PC-9 (cell line): ENCODE results near the gene PIK3R6. TPM values are rescaled to one million over a fixed set of nuclear protein-coding genes. Genes with fewer than 3 reads are reported as not detected.

Experiments used
- BruUV-seq: library from RNA; stranded (reverse); fragments of 400-500 nt; replicated peaks from 2 replicates; lab custom pipeline; 2021; lab: Mats Ljungman, UMichigan
- CTCF ChIA-PET: fragments of 300-600 bp; sonication (Branson Sonifier 250); formaldehyde crosslinking; loops from one replicate; lab custom pipeline; 2022; ENCODE audit warnings: antibody characterized with exemption; lab: Charles Lee
- POLR2A ChIA-PET: fragments of 300-600 bp; sonication (Branson Sonifier 250); formaldehyde crosslinking; loops from one replicate; lab custom pipeline; 2022; ENCODE audit warnings: antibody characterized with exemption; ENCODE audit not compliant: unreplicated experiment; lab: Charles Lee
- DNase-seq, 2 experiments: peaks; one replicate each; pipeline versions ENCODE4 v3.0.0 to v3.0.0-alpha.2; 2015 to 2022; ENCODE audit warnings: mixed read lengths in 1 of 2
- H2AFZ ChIP-seq: fragments of 200-600 bp; sonication (generic); 2 replicates; pipeline ENCODE4 v1.8.1; 2017; ENCODE audit warnings: antibody characterized with exemption
- H3F3A ChIP-seq: fragments of 200-600 bp; sonication (generic); 2 replicates; pipeline ENCODE4 v1.8.1; 2017; ENCODE audit warnings: antibody characterized with exemption, mild to moderate bottlenecking, low read depth; ENCODE audit not compliant: insufficient read depth
- H3K27ac ChIP-seq: fragments of 200-600 bp; sonication (generic); 2 replicates; pipeline ENCODE4 v1.6.1; 2016; ENCODE audit warnings: mixed run types
- H3K27me3 ChIP-seq: fragments of 200-600 bp; sonication (generic); 2 replicates; pipeline ENCODE4 v1.6.1; 2016; ENCODE audit warnings: low read depth, mixed run types; ENCODE audit not compliant: insufficient read depth
- H3K36me3 ChIP-seq: fragments of 200-600 bp; sonication (generic); 2 replicates; pipeline ENCODE4 v1.6.1; 2016; ENCODE audit warnings: low read depth, mixed run types
- H3K4me1 ChIP-seq: fragments of 200-600 bp; sonication (generic); replicated peaks from 2 replicates; pipeline ENCODE4 v1.6.1; 2016; ENCODE audit warnings: mixed run types; ENCODE audit not compliant: insufficient read depth
- H3K4me2 ChIP-seq: fragments of 200-600 bp; sonication (generic); 2 replicates; pipeline ENCODE4 v1.6.1; 2017; ENCODE audit warnings: mixed run types
- H3K4me3 ChIP-seq: fragments of 200-600 bp; sonication (generic); 2 replicates; pipeline ENCODE4 v1.6.1; 2016; ENCODE audit warnings: mixed run types
- H3K79me2 ChIP-seq: fragments of 200-600 bp; sonication (generic); 2 replicates; pipeline ENCODE4 v1.6.1; 2017; ENCODE audit warnings: low read depth, mixed run types
- H3K9me2 ChIP-seq: fragments of 200-600 bp; sonication (generic); 2 replicates; pipeline ENCODE4 v1.8.1; 2017; ENCODE audit warnings: mild to moderate bottlenecking; ENCODE audit not compliant: insufficient read depth
- H3K9me3 ChIP-seq: fragments of 200-600 bp; sonication (generic); 2 replicates; pipeline ENCODE4 v1.8.1; 2016; ENCODE audit warnings: low read depth; ENCODE audit not compliant: insufficient read depth
- H4K20me1 ChIP-seq: fragments of 200-600 bp; sonication (generic); 2 replicates; pipeline ENCODE4 v1.8.1; 2017; ENCODE audit not compliant: insufficient read depth
- EZH2 ChIP-seq: fragments of 200-600 bp; sonication (generic); IDR thresholded peaks from 2 replicates; pipeline ENCODE4 v1.8.0; 2017; ENCODE audit warnings: antibody characterized with exemption, low read depth
- intact Hi-C: fragments of 100-400 bp; cut with micrococcal nuclease; formaldehyde crosslinking; loops from one replicate; pipeline ENCODE4 v1.10.0; 2022; ENCODE audit not compliant: unreplicated experiment
- total RNA-seq: library from RNA; stranded (reverse); gene quantifications from 2 replicates; pipeline ENCODE4 v1.2.3, GENCODE V29; 2021
- TF ChIP-seq, protein P1 (sequence below): fragments of 200-600 bp; sonication (generic); conservative IDR thresholded peaks from 2 replicates; pipeline ENCODE4 v1.6.1; 2017; ENCODE audit warnings: mixed run types, antibody characterized with exemption, mild to moderate bottlenecking, moderate library complexity

The PIK3R6 gene
- total RNA-seq, 1 experiment from 2014 or later, result not detected

DNA sequence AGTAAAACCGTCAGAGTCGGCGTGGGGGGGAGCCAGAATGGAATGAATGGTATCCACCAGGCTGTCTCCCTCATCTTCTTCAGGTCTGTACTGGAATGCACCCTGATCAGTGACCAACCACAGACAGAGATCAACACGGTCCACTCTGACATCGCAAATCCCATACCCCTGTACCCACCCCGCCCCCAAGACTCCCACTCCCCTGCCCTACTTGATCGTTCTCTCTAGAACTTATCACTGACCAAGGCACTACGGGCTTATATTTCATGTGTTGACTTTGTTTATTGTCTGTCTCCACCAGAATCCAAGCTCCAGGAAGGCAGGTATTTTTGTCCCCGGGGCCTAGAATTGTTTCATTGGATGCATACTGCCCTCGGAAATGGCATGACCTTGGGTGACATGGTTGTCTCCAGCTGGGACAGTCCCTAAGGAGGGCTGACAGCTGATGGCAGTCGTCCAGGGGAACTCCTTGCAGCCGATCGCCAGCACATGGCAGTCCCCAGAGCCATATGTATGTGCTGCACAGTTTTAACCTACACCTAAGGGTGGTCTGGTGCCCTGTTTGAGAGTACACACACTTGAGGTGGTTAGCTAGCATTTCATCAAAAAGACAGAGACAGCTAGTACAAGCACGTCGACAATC, 67.8 kb downstream of the PIK3R6 start:
- Histone ChIP-seq H3K4me2 (no peak overlapping the region), H3F3A (no peaks in the 10 kb centered on the region), H4K20me1 (no peaks in the 10 kb centered on the region), H3K9me2 (no peaks in the 10 kb centered on the region), H3K36me3 (no peaks in the 10 kb centered on the region), H3K27ac (no peak overlapping the region), H2AFZ (no peak overlapping the region), H3K27me3 (peaks cover 36% of the 10 kb centered on the region), H3K4me3 (no peak overlapping the region), H3K9me3 (no peaks in the 10 kb centered on the region), H3K4me1 (no peaks in the 10 kb centered on the region), H3K79me2 (no peaks in the 10 kb centered on the region)
- BruUV-seq, result no TSS peak
- intact Hi-C loops, result no loop called here
- ChIA-PET POLR2A (interaction anchor here (0.7 kb wide), 1 partner anchor 499 kb away, joined by 3 read pairs; no protein-coding TSS in a partner anchor), CTCF (no interaction called here)
- TF ChIP-seq, protein P1, sequence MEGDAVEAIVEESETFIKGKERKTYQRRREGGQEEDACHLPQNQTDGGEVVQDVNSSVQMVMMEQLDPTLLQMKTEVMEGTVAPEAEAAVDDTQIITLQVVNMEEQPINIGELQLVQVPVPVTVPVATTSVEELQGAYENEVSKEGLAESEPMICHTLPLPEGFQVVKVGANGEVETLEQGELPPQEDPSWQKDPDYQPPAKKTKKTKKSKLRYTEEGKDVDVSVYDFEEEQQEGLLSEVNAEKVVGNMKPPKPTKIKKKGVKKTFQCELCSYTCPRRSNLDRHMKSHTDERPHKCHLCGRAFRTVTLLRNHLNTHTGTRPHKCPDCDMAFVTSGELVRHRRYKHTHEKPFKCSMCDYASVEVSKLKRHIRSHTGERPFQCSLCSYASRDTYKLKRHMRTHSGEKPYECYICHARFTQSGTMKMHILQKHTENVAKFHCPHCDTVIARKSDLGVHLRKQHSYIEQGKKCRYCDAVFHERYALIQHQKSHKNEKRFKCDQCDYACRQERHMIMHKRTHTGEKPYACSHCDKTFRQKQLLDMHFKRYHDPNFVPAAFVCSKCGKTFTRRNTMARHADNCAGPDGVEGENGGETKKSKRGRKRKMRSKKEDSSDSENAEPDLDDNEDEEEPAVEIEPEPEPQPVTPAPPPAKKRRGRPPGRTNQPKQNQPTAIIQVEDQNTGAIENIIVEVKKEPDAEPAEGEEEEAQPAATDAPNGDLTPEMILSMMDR, result no peak
- no peak for TF ChIP-seq EZH2
- DNase-seq, result no peak

DNA sequence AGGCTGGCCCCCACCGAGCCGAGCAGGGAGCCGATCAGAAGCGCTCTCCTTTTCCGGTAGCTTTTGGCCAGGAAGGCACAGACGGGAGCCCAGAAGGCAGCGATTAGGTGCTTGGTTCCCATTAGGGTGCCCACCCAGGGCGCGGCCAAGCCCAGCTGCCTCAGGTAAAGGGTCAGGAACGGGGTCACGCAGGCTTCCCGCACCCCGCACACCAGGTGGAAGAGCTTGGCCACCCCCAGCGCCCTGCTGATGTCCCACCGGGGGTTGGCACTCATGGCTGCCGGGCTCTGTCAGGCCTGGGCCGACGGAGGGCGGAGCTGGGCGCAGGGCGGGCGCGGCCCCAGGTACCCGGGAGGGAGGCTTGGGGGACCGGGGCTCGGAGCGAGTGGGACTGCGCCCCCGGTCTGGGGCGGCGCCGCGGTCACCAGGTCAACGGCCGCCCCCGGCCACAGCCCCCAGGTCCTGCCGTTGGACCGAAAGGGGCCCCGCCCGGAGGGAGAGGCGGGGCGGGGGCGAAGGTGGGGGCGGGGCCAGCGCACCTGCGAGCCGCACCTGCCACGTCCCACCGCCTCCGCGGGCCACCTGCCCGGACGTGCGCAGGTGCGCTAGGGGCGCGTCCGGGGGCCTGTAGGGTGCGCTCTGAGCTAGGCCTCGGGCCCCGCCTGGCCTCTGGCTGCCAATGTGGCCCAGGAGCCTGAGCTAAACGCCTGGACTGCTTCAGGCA, 68.5 kb downstream of the PIK3R6 start, which contains the start of gene MFSD6L:
Gene MFSD6L, minus strand, starts transcription at position 520 of the 724 bp plus-strand sequence. Its CDS starts 245 bp downstream, at position 275.
- H2AFZ ChIP-seq, result no peak within 1 kb of the TSS
- no TSS peak for BruUV-seq

DNA sequence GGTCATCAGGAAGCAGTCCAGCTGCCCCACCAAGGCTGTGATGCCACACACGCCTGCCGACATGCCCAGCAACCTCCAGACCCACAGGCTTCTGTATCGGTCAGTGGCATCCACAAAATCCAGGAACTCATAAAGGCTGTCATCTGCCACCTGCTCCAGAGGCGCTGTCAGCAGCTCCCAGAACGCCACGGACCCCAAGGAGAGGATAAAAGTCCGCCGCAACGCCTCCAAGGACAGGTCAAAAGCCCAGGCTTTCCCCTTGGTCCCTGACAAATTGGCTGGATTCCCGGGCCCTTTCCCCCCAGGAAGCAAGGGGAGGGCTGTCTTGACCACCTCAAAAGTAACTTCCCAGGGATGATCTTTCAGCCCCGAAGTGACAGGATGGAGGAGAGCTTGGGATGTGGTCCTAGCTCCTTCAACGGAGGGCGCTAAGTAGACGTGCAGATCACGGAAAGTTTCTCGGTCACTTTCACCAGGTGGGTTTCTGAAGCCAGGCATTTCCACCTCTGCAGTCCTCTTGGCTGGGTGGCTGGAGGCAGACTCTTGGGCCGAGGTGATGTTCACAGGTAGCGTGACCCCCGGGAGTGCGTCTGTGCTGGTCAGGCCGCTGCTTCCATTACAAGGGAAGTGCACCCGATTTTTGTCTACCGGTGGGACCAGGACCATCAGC, 69.2 kb downstream of the PIK3R6 start:
- no TSS peak for BruUV-seq
- H3F3A ChIP-seq, result no peaks in the 10 kb centered on the region
- no peak overlapping the region for H2AFZ ChIP-seq
- no peak overlapping the region for H3K4me2 ChIP-seq
- DNase-seq, result no peak
- intact Hi-C loops, result no loop called here
- H3K4me1 ChIP-seq, result no peaks in the 10 kb centered on the region
- TF ChIP-seq, protein P1, result no peak
- TF ChIP-seq EZH2, result no peak
- no peaks in the 10 kb centered on the region for H4K20me1 ChIP-seq
- H3K36me3 ChIP-seq, result no peaks in the 10 kb centered on the region
- POLR2A ChIA-PET, result no interaction called here
- no peak overlapping the region for H3K4me3 ChIP-seq
- no peaks in the 10 kb centered on the region for H3K9me2 ChIP-seq
- H3K27ac ChIP-seq, result no peak overlapping the region
- H3K9me3 ChIP-seq, result no peaks in the 10 kb centered on the region
- CTCF ChIA-PET, result no interaction called here
- H3K27me3 ChIP-seq, result peaks cover 36% of the 10 kb centered on the region
- H3K79me2 ChIP-seq, result no peaks in the 10 kb centered on the region

More for the DNA sequence above, 68.5 kb downstream of the PIK3R6 start, which contains the start of gene MFSD6L:
- H3K27ac ChIP-seq, result no peak within 1 kb of the TSS
- CTCF ChIA-PET, result no interaction called here
- intact Hi-C loops, result no loop called here
- no peak within 1 kb of the TSS for H3K4me3 ChIP-seq
- DNase-seq, result no peak
- no peaks in the 10 kb centered on the region for H3K9me2 ChIP-seq
- peaks cover 36% of the 10 kb centered on the region for H3K27me3 ChIP-seq
- TF ChIP-seq, protein P1, result no peak
- no peak for TF ChIP-seq EZH2
- no peaks in the 10 kb centered on the region for H3K36me3 ChIP-seq
- H3K79me2 ChIP-seq, result no peaks in the 10 kb centered on the region
- no peaks in the 10 kb centered on the region for H3K4me1 ChIP-seq
- H4K20me1 ChIP-seq, result no peaks in the 10 kb centered on the region
- POLR2A ChIA-PET, result interaction anchor here (0.7 kb wide), 1 partner anchor 499 kb away, joined by 3 read pairs; no protein-coding TSS in a partner anchor
- H3F3A ChIP-seq, result no peaks in the 10 kb centered on the region
- H3K4me2 ChIP-seq, result no peak within 1 kb of the TSS
- no peaks in the 10 kb centered on the region for H3K9me3 ChIP-seq
